Progenitor cell of endocrine pancreas (in vitro differentiated cells): ENCODE results near the gene MAGEB1. TPM values are rescaled to one million over a fixed set of nuclear protein-coding genes. Genes with fewer than 3 reads are reported as not detected.

Experiments used
- DNase-seq: peaks from one replicate; pipeline ENCODE4 v3.0.0; 2021; ENCODE audit warnings: low spot score; ENCODE audit not compliant: unreplicated experiment
- H3K27ac Mint-ChIP-seq: 2 replicates; pipeline ENCODE4 v1.8.0; 2021; ENCODE audit warnings: mild to moderate bottlenecking, moderate library complexity, mixed read lengths
- H3K27me3 Mint-ChIP-seq: 2 replicates; pipeline ENCODE4 v1.8.0; 2021; ENCODE audit warnings: mixed read lengths
- H3K36me3 Mint-ChIP-seq: 2 replicates; pipeline ENCODE4 v1.8.0; 2022; ENCODE audit warnings: mixed read lengths; ENCODE audit not compliant: insufficient read depth
- H3K4me1 Mint-ChIP-seq: 2 replicates; pipeline ENCODE4 v1.8.0; 2021; ENCODE audit warnings: low read depth, mixed read lengths
- H3K4me3 Mint-ChIP-seq: 2 replicates; pipeline ENCODE4 v1.8.0; 2021; ENCODE audit warnings: low read depth, mild to moderate bottlenecking, moderate library complexity, mixed read lengths
- H3K9me3 Mint-ChIP-seq: 2 replicates; pipeline ENCODE4 v1.8.0; 2021; ENCODE audit warnings: low read depth, mixed read lengths
- total RNA-seq: library from RNA; stranded (reverse); gene quantifications from 2 replicates; pipeline ENCODE4 v1.2.1, GENCODE V29; 2021
- TF ChIP-seq, protein P1 (sequence below): fragments of 200-600 bp; sonication (generic); IDR thresholded peaks from one replicate; pipeline ENCODE4 v1.5.0; 2021; ENCODE audit warnings: antibody characterized with exemption, mild to moderate bottlenecking; ENCODE audit not compliant: unreplicated experiment

The MAGEB1 gene
- total RNA-seq, 1 donor from 2014 or later: not detected

DNA sequence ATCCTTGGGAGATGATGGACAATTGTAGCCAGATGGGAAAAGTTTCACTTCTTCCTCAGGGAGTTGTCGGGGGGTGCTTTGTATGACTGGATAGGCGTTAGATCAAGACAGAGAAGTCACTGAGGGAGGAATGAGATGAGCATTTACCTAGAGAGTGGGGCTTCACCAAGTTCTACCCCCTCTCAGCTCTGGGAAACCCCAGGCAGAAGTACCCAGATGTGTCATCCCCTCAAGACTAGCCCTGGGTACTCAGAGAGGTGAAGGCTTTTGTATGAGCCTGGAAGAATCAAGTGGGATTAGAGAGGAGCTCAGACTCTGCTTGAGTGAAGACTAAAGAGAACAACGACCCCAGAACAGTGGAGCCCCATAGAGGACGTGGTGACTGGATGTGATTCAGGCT, 1.9 kb downstream of the MAGEB1 start:
- H3K27me3 Mint-ChIP-seq: no peaks in the 10 kb centered on the region
- no peaks in the 10 kb centered on the region for H3K4me1 Mint-ChIP-seq
- H3K9me3 Mint-ChIP-seq: no peaks in the 10 kb centered on the region
- TF ChIP-seq, protein P1, sequence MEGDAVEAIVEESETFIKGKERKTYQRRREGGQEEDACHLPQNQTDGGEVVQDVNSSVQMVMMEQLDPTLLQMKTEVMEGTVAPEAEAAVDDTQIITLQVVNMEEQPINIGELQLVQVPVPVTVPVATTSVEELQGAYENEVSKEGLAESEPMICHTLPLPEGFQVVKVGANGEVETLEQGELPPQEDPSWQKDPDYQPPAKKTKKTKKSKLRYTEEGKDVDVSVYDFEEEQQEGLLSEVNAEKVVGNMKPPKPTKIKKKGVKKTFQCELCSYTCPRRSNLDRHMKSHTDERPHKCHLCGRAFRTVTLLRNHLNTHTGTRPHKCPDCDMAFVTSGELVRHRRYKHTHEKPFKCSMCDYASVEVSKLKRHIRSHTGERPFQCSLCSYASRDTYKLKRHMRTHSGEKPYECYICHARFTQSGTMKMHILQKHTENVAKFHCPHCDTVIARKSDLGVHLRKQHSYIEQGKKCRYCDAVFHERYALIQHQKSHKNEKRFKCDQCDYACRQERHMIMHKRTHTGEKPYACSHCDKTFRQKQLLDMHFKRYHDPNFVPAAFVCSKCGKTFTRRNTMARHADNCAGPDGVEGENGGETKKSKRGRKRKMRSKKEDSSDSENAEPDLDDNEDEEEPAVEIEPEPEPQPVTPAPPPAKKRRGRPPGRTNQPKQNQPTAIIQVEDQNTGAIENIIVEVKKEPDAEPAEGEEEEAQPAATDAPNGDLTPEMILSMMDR: no peak
- H3K36me3 Mint-ChIP-seq: no peaks in the 10 kb centered on the region
- no peak overlapping the region for H3K4me3 Mint-ChIP-seq
- H3K27ac Mint-ChIP-seq: no peak overlapping the region
- DNase-seq: no peak

GRCh38 chrX:30253257-30253656, 6.3 kb downstream of the MAGEB1 start:
- Mint-ChIP-seq H3K27ac (no peak overlapping the region), H3K4me3 (no peak overlapping the region), H3K36me3 (no peaks in the 10 kb centered on the region), H3K4me1 (no peaks in the 10 kb centered on the region), H3K27me3 (no peaks in the 10 kb centered on the region), H3K9me3 (peaks cover 17% of the 10 kb centered on the region)
- no peak for DNase-seq
- TF ChIP-seq, protein P1: no peak

DNA sequence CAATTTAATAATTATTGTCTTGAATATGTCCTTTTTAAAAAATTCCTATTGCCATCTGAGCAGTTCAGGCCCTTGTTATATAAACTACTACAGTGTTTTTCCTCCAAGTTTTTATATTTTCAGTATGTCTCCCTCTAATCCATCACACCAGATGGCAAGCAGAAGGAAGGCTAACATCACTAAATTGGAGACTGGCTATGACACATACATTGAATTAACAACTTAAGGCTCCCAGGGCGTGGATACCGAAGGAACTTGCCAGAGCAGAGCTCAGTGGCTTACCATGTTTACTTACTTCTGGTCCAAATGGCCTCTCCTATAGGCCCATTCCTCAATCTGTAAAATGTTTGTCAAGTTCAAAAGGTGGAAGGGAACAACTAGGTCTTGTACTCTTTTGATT, 13.0 kb downstream of the MAGEB1 start:
- no peaks in the 10 kb centered on the region for H3K27me3 Mint-ChIP-seq
- no peak overlapping the region for H3K4me3 Mint-ChIP-seq
- H3K36me3 Mint-ChIP-seq: no peaks in the 10 kb centered on the region
- TF ChIP-seq, protein P1: no peak
- DNase-seq: no peak
- H3K4me1 Mint-ChIP-seq: peaks cover 2% of the 10 kb centered on the region
- H3K27ac Mint-ChIP-seq: no peak overlapping the region
- H3K9me3 Mint-ChIP-seq: peaks cover 17% of the 10 kb centered on the region

DNA sequence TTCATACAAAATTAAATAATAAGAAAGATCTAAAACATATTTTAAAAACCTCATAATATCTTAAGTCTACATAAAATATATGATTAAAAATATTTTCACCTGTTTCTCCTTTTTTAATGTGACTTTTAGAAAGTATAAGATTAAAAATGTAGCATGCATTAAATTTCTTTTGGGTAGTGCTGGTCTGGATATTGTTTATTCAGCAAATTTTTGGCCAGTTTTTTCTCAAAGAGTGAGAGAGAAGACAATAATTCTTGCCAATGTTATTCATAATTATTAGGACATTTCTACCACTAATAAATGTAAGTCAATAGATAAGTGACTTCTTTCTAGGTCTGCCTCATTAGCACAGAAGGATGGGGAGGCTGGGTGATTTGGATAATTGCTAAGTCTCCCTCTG, 14.1 kb downstream of the MAGEB1 start:
- no peaks in the 10 kb centered on the region for H3K36me3 Mint-ChIP-seq
- TF ChIP-seq, protein P1: no peak
- H3K27me3 Mint-ChIP-seq: no peaks in the 10 kb centered on the region

DNA sequence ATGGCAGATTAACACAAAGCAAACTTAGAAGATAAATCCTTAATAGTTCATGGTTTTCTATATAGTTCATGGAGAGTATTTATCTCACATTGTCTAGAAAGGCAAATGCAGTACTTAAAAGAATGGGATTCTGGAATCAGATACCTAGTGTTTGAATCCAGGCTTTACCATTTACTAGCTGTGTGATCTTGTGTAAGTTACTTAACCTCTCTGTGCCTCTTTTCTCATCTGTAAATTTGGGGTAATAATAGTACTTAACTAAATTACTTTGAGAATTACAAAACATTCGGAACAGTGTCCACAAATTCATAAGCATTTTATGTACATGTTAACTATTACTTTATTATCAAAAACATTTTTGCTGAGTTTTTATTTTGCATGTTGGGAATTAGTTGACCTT, 15.8 kb downstream of the MAGEB1 start:
- no peaks in the 10 kb centered on the region for H3K36me3 Mint-ChIP-seq
- H3K4me1 Mint-ChIP-seq: peaks cover 4% of the 10 kb centered on the region
- TF ChIP-seq, protein P1: no peak
- H3K4me3 Mint-ChIP-seq: no peak overlapping the region
- H3K9me3 Mint-ChIP-seq: no peaks in the 10 kb centered on the region
- H3K27me3 Mint-ChIP-seq: no peaks in the 10 kb centered on the region
- DNase-seq: no peak
- no peak overlapping the region for H3K27ac Mint-ChIP-seq

More for the DNA sequence above, 14.1 kb downstream of the MAGEB1 start:
- peaks cover 10% of the 10 kb centered on the region for H3K9me3 Mint-ChIP-seq
- no peak for DNase-seq
- H3K4me3 Mint-ChIP-seq: no peak overlapping the region
- H3K4me1 Mint-ChIP-seq: peaks cover 4% of the 10 kb centered on the region
- H3K27ac Mint-ChIP-seq: no peak overlapping the region
